GM21390 (cell line): ENCODE measurements around the gene PKD1L1.
"Not testable (repeated sequence)": the region's sequence is repeated elsewhere in the genome, so short reads cannot be mapped to it uniquely, and the experiment has no call there.

Source experiments
- ATAC-seq: cut with Tn5 transposase; IDR thresholded peaks from one replicate; pipeline ENCODE4 v1.9.1; 2021; ENCODE audit not compliant: unreplicated experiment

Gene PKD1L1

DNA sequence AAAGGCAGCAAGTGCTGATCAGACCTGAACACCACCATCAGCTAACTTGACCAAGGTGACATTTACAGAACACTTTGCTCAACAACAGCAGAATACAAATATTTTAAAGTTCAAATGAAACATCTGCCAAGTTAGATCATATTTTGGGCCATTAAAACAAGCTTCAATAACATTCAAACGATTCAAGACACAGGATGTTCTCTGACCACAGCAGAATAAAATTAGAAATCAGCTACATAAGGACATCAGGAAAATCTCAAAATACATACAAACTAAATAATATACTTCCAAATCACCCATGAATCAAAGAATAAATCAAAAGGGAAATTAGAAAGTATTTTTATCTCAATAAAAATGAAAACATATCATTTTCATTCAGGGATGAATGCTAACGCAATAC is 173.0 kb downstream of the PKD1L1 start:
- no peak for ATAC-seq

DNA sequence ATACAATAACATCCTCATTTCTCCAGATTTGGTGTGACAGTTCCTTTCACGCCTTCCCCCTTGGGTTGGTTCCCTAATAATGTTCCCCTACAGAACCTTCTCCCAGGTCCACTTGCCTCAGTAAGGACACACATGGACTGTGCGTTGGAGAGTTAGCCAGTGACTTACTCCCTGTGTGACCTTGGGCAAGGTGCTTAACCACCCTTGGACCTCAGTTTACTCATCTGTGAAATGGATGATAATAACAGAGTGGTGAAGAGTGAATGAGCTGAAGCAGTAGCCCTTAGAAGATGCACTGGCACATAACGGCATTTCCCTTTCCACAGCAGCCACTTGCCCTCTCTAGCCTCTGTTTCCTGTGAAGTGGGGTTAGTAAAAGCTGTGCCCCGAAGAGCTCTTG is 175.8 kb downstream of the PKD1L1 start:
- ATAC-seq, result no peak

DNA sequence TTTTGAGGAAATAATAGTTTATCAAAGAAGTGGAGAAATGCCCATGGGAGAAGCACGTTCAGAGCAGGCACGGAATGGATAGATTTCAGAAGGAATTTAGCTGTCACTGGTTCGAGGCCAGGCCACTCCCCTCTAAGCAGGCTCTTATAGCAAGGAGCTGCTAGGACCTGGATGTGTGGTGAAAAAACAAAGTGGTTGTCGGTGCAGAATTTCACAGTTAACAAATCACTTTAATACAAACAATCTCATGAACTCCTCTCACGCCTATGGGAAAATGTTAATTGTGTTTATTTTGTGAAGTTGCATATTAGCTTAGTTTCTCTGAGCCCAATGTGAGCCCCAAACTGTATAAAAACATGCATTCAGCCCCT is 176.3 kb downstream of the PKD1L1 start:
- no peak for ATAC-seq

DNA sequence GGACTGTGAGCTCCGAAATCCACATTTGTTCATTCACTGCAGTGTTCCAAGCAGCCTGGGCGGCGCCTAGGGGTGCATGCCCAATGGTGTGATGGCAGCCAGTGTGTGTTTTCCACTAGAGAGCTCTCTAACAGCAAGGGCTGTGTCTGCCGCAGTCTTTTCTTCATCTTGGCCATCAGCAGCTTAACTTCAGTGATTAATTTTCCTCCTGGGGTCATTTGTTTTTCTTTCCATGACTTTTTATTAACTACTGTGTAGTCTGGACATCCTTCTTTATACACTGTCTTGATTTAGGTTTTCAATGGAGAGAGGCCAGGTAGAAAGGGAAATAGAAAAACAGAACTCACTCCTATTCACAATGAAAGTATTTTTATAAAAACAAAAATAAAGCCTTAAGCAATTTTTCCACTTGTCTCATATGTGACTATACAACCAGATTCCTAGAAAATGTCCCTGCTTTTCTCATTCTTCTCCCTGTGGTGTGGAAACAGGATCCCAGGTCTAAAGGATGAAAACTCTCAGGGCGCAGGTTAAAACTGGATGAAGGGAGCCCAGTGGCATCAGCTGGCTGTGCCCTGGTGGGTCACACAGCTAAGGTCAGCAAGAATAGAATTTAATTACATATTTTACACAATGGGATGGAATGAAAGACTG is 176.8 kb downstream of the PKD1L1 start:
- no peak for ATAC-seq

DNA sequence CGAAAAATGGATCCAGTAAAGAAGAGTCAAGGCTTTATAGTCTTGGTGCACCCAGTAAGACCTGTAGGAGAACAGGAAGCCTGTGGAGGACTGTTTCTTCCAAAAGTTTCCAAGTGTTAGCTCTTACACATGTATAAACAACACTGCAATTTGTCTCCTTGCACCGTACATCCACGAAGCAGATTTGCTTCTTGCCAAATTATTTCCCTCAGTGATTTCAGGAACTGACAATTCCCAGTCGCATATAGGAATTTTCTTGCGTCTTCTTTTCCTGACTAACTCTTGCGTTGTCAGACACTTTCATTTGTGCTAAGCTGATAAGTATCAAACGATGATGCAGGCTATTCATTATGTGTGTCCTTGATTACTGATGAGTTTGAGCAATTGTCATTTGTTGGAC is 182.1 kb downstream of the PKD1L1 start:
- ATAC-seq, result no peak

DNA sequence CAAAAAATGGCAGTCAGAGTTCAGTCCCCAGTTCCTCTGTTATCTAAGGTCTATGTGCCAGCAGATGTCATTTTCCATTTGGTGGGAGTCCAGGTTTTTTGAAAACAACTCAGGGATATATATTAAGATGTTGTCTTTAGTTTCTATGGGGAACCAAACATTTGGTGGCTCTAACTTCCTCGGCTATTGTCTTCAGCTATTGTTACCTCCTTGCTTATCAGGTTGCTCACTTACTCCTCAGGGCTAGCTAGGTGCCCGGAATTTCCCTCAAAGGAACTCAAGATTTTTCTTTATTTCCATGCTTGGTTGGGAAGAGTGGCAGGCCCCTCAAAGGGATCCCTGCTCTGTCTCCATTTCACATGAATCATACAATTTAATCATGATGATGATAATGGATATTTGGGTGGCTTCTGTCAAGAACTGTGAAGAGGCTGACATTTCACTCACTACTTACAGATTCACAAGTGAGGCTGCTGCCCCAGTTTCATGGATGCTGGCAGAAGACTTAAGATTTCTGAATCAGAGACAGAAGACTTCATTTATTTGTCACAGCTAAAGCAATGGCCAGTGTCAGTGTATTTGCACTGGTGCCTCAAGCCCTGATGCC is 182.8 kb downstream of the PKD1L1 start:
- ATAC-seq, result no peak

DNA sequence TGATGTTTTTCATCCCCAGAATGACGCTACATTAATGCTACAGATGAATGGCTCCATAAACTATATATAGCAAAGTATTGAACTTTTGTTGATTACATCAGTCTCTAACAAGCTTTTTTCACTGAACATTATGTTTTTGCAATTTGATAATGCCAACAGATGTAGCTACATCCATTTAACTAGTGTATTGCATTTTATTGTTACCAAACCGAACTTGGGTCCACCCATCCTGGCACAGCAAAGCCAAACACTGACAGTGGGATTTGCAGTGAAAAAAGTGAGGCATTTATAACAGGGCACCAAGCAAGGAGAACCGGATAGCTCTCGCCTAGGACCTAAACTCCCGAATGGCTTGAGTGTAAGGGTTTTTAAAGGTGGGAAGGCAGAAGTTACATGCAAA is 183.5 kb downstream of the PKD1L1 start:
- no peak for ATAC-seq

DNA sequence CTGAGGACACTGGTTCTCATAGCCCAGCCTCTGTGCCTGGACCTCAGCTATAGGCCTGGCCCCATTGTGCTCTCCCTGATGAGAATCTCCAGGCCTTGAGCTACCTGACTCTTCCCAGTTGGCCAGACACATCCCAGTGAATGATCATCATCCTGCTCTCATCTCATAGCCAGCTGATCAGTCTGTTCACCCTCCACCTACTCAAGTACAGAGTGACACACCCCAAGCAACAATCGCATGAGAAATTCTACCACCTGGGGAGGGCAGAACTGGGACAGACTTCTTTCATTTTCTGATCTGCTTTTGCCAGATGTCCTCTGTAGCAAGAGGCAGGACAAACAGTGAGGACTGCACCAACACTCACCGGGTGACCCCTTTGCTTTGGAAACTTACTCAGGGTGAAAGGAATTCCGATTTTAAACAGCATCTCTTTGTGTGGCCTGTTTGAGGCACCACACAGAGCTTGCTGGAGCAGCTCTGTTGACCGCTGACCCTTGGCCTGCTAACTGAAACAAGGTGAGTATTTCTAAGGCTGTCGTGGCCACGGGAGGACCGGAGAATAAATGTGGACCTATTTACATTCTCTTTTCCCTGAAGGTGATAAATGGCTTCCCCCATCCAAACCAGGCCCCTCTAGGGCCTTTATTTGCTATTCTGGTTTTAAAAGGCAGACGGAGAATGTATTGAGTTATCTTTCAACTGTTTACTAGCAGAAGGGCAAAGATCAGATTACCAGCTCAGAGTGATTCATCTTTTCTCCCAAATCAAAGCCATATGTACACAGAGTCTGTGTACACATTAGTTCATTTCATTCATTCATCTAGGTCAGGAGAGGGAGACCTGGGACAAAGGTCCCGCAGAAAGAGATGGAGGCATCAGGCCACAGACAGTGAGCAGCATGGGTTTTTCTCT is 184.9 kb downstream of the PKD1L1 start:
- no peak for ATAC-seq

DNA sequence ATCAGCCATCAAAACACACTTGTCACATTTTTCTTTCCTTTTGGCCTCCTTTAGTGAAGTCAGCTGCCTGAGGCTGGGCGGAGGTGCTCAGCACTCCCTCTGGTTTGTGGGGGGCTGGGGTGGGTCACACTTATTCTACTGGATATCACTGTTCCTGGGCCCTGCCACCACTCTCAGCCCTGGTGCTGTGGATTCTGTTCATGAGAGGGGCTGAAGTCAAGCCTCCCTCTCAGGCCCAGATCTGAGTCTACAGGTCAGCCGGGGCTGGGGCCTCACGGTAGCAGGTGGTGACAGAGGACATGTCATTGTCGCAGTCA is 185.6 kb downstream of the PKD1L1 start:
- no peak for ATAC-seq

DNA sequence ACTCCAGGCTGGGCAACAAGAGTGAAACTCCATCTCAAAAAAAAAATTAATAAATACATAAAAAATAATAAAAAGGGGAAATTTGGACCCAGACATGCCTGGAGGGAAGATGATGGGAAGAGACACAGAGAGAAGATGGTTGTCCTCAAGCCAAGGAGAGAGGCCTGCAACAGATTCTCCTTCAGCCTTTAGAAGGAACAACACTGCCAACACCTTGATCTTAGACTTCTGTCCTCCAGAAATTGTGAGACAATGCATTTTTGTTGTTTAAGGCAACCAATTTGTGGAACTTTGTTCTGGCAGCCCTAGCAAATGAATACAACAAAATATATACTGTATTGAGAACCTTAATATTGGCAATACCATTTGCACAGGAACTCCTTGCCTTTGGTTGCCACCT is 186.1 kb downstream of the PKD1L1 start:
- no peak for ATAC-seq

DNA sequence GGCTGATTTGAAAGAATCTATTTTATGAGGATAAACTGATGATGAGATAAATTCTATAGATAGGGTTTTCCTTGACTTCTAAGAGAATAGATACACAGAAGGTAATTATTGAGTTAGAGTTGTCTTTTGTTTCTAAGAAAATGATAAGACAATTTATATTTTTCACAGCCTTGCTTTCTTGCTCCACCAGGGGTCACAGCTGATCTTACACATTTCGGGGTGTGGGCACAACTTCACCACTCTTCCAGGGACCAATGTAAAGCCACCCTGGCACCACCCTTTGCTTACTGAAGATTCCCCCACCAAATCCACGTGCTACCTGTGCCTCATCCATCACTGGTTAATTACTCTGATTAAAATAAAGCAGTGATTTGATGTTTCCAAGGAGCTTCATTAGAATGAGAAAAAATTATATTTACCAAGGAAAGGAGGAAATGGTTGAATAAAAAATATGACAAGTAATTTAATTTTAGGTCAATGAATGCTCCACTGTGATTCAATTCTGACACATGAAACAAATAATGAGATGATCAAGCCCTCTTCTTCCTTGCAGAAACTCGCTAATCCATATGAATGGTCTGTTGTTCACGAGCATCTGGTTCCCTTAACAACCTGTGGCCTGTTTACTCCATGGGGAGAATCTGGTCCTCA is 189.1 kb downstream of the PKD1L1 start:
- no peak for ATAC-seq

DNA sequence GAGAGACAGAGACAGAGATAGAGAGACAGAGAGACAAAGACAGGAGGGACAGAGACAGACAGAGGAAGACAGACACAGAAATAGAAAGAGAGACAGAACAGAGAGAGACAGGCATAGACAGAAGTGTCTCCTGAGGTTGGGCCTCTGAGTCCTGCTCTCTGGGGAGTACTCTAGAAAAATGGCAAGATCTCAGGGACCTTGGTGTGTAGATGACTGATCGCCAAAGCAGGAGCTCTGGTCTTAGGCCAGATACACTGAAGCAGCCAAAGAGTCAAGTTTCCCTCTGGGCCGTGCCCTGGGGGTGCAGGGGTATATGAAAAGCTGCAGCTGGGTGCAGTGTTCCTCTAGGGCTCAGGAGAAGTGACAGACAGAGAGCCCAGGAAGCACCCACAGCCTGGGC is 189.7 kb downstream of the PKD1L1 start:
- no peak for ATAC-seq

DNA sequence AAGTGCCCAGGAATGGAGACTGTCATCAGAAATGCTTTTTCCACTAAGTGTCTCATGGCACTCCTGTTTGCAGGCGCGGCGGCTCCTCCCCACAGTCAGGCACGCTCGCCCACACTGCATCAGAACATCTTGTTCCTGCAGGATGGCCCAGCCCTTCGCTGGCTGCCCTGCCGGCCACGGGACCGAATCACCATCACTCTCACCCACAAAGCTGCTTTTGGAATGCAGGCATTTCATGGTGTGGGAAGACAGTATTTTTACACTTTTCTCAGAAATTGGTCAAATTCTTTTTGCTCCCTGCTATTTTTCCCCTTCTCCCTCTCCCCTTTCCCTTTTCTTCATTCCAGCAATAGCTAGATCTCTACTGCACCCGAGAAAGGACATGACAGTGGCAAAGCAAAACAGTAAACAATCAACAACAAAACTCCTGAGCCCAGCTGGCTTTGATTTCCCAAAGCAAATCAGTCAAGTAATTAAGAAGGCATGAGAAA is 190.3 kb downstream of the PKD1L1 start:
- no peak for ATAC-seq

DNA sequence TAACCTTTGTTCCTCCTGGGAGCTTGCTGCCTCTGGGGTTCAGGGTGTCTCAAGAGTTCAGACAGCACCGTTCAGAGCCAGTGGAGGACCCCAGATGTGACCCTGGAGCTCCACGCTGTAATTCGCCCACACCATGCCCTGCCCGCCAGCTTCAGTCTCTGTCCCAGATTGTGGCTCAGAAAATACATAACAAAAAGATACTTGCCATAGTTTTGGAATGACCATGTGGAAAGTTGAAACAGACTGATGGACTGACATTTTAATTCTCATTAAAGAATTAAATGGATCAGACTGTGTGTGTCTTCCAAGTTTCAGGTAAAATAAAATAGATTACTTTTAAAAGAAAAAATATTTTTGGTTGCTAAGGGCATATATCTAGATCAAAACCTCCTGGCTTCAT is 191.6 kb downstream of the PKD1L1 start:
- ATAC-seq, result no peak

DNA sequence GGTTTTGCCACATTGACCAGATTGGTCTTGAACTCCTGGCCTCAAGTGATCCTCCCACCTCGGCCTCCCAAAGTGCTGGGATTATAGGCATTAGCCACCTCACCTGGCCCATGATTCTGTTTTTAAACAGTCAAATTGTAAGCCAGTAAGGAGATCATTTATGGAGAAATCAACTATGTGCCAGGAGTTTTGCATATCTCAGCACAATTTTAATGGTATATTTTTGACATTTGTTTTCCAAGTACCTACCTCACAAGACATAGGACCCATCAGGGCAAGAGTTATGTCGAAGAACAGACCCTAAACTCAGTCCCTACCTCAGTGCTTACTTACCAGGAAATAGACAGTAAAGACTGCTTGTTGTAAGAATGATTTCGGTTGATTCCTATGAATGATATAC is 193.0 kb downstream of the PKD1L1 start:
- no peak for ATAC-seq

DNA sequence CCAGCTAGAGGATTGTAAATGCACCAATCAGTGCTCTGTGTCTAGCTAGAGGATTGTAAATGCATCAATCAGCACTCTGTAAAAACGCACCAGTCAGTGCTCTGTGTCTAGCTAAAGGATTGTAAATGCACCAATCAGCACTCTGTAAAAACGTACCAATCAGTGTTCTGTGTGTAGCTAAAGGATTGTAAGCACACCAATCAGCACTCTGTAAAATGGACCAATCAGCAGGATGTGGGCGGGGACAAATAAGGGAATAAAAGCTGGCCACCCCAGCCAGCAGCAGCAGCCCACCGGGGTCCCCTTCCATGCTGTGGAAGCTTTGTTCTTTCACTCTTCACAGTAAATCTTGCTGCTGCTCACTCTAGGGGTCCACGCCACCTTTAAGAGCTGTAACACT is 196.5 kb downstream of the PKD1L1 start:
- not testable (repeated sequence) for ATAC-seq

DNA sequence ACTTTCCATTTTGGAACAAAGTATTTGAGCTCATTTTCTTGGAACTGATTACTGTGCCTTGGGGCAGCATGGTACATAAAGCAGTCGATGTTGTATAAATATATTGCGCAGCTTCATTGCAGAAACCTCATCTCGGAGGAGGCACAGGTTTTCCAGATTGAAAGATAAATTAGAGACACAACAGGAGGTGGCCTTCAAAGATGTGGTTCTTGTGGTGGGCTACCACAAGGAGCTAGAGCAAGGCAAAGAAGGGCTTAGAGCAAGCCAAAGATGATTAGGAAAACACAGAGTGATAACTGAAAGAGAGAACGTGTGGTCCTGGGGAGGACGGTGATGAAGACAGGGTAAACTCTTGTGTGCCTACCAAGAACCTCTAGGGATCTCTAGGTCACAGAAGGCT is 197.2 kb downstream of the PKD1L1 start:
- ATAC-seq, result no peak

DNA sequence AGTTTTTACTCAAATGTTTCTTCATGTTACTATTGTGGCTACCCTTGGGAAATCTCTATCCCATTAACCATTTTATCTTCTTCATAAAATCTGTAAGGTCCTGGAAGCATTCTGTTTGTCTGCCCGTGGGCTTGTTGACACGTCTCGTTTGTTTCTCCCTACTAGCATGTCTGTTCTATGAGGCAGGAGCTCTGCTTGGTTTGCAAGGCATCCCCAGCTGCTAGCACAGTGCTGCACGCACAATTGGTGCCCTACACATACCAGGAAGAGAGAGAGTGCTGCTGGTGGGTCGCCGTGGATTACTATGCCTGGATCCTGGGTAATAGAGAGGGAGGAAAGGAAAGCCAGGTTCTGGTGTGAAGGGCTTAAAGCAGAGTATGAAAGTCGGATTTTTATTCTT is 200.2 kb downstream of the PKD1L1 start:
- no peak for ATAC-seq

DNA sequence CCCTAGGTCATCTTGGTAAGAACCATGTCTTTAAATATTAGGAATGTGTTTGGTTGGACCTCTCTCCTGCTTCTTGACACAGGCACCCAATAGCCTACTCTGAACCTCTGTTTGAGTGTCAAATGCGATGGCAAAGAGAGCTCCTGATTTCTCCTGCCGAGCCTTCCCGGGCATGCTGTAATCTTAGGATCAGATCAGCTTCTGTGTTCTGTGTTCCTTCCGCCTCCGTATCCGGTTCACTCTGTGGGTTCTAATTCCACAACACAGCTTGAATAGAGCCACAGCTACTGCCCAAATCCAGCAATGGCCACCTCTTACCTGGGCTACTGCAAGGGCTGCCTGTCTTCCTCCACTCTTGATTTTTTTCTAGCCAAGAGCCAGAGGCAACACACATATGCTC is 201.1 kb downstream of the PKD1L1 start:
- no peak for ATAC-seq

DNA sequence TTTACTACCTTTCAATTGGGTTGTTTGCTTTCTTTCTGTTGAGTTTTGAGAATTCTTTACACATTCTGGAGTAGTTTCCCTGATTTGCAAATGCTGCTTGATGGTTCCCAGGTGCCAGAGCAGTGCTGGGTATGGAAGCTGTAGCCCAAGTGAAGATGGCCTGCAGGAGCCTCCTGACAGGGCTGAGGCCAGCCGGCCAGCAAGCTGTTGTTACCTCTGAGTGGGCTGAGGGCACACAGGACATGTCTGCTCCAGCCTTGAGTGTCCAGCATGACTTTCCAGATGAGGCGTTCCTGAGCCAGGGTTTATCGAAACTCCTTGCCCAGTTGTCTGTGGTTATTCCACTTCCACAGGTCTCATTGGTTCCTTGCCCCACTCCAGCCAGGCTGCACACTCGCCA is 201.8 kb downstream of the PKD1L1 start:
- no peak for ATAC-seq

DNA sequence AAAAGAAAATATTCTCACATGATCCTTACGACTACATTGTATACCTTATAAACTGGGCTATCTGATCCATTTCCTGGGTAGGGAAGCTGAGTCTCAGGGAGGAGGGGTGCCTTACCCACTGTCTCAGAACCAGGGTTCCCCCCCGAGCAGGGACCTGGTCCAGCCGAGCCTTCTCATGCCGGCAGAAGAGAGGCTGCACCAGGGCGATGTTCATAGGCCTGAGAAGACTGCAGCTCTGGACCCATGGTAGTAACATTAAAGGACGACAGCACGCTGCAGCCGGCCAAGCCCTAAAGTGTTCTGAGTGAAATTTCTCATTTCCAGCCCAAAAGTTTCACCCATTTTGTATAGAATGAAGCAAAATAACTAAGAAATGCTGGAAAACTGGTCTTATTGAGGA is 203.4 kb downstream of the PKD1L1 start:
- ATAC-seq, result no peak
